Measurements from ENCODE around the gene RAB3IP.

The RAB3IP gene

GRCh38 chr12:69703146-69703642, 35.5 kb upstream of the RAB3IP start:
- DNase-seq (ENCODE audit: extremely low read depth, low read depth), result no peak
- TF ChIP-seq, protein P1, sequence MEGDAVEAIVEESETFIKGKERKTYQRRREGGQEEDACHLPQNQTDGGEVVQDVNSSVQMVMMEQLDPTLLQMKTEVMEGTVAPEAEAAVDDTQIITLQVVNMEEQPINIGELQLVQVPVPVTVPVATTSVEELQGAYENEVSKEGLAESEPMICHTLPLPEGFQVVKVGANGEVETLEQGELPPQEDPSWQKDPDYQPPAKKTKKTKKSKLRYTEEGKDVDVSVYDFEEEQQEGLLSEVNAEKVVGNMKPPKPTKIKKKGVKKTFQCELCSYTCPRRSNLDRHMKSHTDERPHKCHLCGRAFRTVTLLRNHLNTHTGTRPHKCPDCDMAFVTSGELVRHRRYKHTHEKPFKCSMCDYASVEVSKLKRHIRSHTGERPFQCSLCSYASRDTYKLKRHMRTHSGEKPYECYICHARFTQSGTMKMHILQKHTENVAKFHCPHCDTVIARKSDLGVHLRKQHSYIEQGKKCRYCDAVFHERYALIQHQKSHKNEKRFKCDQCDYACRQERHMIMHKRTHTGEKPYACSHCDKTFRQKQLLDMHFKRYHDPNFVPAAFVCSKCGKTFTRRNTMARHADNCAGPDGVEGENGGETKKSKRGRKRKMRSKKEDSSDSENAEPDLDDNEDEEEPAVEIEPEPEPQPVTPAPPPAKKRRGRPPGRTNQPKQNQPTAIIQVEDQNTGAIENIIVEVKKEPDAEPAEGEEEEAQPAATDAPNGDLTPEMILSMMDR (IDR thresholded peaks at IDR 0.05; ENCODE audit: low read depth, low read length), result no peak

GRCh38 chr12:69704357-69704756, 34.3 kb upstream of the RAB3IP start:
- TF ChIP-seq, protein P1 (IDR thresholded peaks at IDR 0.05; ENCODE audit: low read depth, low read length), result no peak
- no peak for DNase-seq (ENCODE audit: extremely low read depth, low read depth)

- TF ChIP-seq, protein P1 (IDR thresholded peaks at IDR 0.05; ENCODE audit: low read depth, low read length), result no peak
- no peak for DNase-seq (ENCODE audit: extremely low read depth, low read depth)
Observed at GRCh38 chr12:69708649-69709048, 30.0 kb upstream of the RAB3IP start.

- TF ChIP-seq, protein P1 (IDR thresholded peaks at IDR 0.05; ENCODE audit: low read depth, low read length), result no peak
- no peak for DNase-seq (ENCODE audit: extremely low read depth, low read depth)
Observed at GRCh38 chr12:69712826-69713225, 25.8 kb upstream of the RAB3IP start.

- TF ChIP-seq, protein P1 (IDR thresholded peaks at IDR 0.05; ENCODE audit: low read depth, low read length), result no peak
- no peak for DNase-seq (ENCODE audit: extremely low read depth, low read depth)
Observed at GRCh38 chr12:69714542-69714941, 24.1 kb upstream of the RAB3IP start.

GRCh38 chr12:69719336-69720316, 19.0 kb upstream of the RAB3IP start:
- TF ChIP-seq, protein P1 (IDR thresholded peaks at IDR 0.05; ENCODE audit: low read depth, low read length), result no peak
- no peak for DNase-seq (ENCODE audit: extremely low read depth, low read depth)

GRCh38 chr12:69720750-69721149, 17.9 kb upstream of the RAB3IP start:
- DNase-seq (ENCODE audit: extremely low read depth, low read depth), result no peak
- TF ChIP-seq, protein P1 (IDR thresholded peaks at IDR 0.05; ENCODE audit: low read depth, low read length), result no peak
